Measurements from ENCODE around the gene NTSR1. TPM values are rescaled to one million over a fixed set of nuclear protein-coding genes. Genes with fewer than 3 reads are reported as not detected.

Gene NTSR1
- total RNA-seq, 1 experiment from 2014 or later: 7.8 TPM

DNA sequence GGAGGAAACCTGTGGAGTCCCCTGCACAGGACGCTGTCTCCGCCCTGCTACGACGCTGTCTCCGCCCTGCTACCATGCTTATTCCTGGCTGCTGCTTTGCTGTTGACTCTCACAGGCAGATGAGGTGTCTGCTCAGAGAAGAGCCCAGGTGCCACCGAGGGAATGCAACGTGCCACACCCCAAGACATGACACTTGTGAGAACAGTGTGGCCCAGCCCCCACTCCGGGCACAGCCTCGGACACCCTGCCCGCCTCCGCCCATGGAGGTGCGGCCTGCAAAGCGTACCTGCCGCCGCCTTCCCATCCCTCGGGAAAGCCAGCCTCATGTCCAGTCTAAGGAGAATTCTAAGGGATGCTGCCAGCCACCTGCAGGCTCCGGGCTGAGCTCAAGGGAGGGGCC lies 72.1 kb downstream of the NTSR1 start:
- intact Hi-C loops (cut with micrococcal nuclease): no loop called here
- no peak for DNase-seq
- peaks cover 5% of the 10 kb centered on the region; the same call in 1 of the 2 replicates for H3K4me1 ChIP-seq (ENCODE audit: insufficient read depth, low read length)
- BruUV-seq (replicated peaks): no TSS peak
- H3K4me2 ChIP-seq (ENCODE audit: low read length): no peak overlapping the region
- POLR2A ChIA-PET (ENCODE audit: unreplicated experiment): no interaction called here
- CTCF ChIA-PET: no interaction called here
- H3K9me2 ChIP-seq (replicated peaks; ENCODE audit: low read length): no peaks in the 10 kb centered on the region
- H3K27me3 ChIP-seq (ENCODE audit: low read length): no peaks in the 10 kb centered on the region
- H3K9me3 ChIP-seq (ENCODE audit: low read length): no peaks in the 10 kb centered on the region
- no peak overlapping the region for H2AFZ ChIP-seq (ENCODE audit: low read length)
- H4K20me1 ChIP-seq (ENCODE audit: low read length): no peaks in the 10 kb centered on the region
- H3K27ac ChIP-seq (ENCODE audit: low read length): no peak overlapping the region
- H3K4me3 ChIP-seq (ENCODE audit: low read length): no peak overlapping the region
- no peaks in the 10 kb centered on the region for H3K79me2 ChIP-seq (ENCODE audit: low read length)
- no peak for TF ChIP-seq EZH2phosphoT487 (IDR thresholded peaks at IDR 0.05; ENCODE audit: borderline replicate concordance, low read length)
- TF ChIP-seq EZH2 (IDR thresholded peaks at IDR 0.05; ENCODE audit: low read length, unreplicated experiment): no peak
- TF ChIP-seq, protein P1, sequence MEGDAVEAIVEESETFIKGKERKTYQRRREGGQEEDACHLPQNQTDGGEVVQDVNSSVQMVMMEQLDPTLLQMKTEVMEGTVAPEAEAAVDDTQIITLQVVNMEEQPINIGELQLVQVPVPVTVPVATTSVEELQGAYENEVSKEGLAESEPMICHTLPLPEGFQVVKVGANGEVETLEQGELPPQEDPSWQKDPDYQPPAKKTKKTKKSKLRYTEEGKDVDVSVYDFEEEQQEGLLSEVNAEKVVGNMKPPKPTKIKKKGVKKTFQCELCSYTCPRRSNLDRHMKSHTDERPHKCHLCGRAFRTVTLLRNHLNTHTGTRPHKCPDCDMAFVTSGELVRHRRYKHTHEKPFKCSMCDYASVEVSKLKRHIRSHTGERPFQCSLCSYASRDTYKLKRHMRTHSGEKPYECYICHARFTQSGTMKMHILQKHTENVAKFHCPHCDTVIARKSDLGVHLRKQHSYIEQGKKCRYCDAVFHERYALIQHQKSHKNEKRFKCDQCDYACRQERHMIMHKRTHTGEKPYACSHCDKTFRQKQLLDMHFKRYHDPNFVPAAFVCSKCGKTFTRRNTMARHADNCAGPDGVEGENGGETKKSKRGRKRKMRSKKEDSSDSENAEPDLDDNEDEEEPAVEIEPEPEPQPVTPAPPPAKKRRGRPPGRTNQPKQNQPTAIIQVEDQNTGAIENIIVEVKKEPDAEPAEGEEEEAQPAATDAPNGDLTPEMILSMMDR (conservative IDR thresholded peaks at IDR 0.05; ENCODE audit: low read depth, low read length): no peak
- no peak overlapping the region for H3K9ac ChIP-seq (ENCODE audit: low read length)
- H3F3A ChIP-seq (ENCODE audit: low read length, unreplicated experiment): no peaks in the 10 kb centered on the region
- no peak for ATAC-seq
- H3K36me3 ChIP-seq (ENCODE audit: low read depth, low read length): no peaks in the 10 kb centered on the region

DNA sequence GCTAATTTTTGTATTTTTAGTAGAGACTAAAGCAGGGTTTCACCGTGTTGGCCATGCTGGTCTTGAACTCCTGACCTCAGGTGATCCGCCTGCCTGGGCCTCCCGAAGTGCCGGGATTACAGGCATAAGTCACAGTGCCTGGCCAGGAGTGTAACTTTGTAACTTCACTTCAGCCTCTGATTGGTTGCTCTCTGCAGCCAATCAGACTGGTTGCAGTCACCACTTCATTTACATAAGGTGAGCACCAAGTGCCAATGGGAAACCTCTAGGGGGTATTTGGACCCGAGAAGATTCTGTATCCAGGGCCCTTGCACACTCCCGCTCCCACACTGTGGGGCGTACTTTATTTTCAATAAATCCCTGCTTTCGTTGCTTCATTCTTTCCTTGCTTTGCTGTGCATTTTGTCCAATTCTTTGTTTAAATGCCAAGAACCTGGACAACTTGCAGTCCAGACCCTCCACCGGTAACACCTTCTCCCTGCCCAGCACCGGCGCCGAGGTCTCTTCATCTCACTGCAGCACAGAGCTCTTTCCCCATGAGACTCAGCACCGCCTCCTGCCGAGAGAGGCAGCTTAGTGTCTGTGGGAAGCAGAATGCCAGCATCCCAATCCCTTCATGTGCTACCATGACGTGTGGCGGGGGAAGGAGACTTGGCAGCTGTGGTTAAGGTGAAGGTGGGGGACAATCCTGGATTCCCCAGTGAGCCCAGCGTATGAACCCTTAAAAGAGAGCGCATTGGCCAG lies 73.7 kb downstream of the NTSR1 start:
- Histone ChIP-seq H3K9me2 (replicated peaks; ENCODE audit: low read length) (no peaks in the 10 kb centered on the region), H3K4me3 (ENCODE audit: low read length) (no peak overlapping the region), H4K20me1 (ENCODE audit: low read length) (no peaks in the 10 kb centered on the region), H3K9ac (ENCODE audit: low read length) (no peak overlapping the region), H3K79me2 (ENCODE audit: low read length) (no peaks in the 10 kb centered on the region), H2AFZ (ENCODE audit: low read length) (no peak overlapping the region), H3F3A (ENCODE audit: low read length, unreplicated experiment) (no peaks in the 10 kb centered on the region), H3K4me2 (ENCODE audit: low read length) (no peak overlapping the region), H3K36me3 (ENCODE audit: low read depth, low read length) (no peaks in the 10 kb centered on the region), H3K27me3 (ENCODE audit: low read length) (no peaks in the 10 kb centered on the region), H3K4me1 (ENCODE audit: insufficient read depth, low read length) (no peaks in the 10 kb centered on the region), H3K27ac (ENCODE audit: low read length) (no peak overlapping the region), H3K9me3 (ENCODE audit: low read length) (no peaks in the 10 kb centered on the region)
- ChIA-PET CTCF (no interaction called here), POLR2A (ENCODE audit: unreplicated experiment) (interaction anchor here (0.7 kb wide), 1 partner anchor 12 kb away, joined by 8 read pairs; no protein-coding TSS in a partner anchor)
- intact Hi-C loops (cut with micrococcal nuclease): no loop called here
- DNase-seq (no peak), ATAC-seq (no peak)
- TF ChIP-seq, protein P1 (conservative IDR thresholded peaks at IDR 0.05; ENCODE audit: low read depth, low read length): no peak
- TF ChIP-seq EZH2phosphoT487 (IDR thresholded peaks at IDR 0.05; ENCODE audit: borderline replicate concordance, low read length) (no peak), EZH2 (IDR thresholded peaks at IDR 0.05; ENCODE audit: low read length, unreplicated experiment) (no peak)
- BruUV-seq (replicated peaks): no TSS peak

DNA sequence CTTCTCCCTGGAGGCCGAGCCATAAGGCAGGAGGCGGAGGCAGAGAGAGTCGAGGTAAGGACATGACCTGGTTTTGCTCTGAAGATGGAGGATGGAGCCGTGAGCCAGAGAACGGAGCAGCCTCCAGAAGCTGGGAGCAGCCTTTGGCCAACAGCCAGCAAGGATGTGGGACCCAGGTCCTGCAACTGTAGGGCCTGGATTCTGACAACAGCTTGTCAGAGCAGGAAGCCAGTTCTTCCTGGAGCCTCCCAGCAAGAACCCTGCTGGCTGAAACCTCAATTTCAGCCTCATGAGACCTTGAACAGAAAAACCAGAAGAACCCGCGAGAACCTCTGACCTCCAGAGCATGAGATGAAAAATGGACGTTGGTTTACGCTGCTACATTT lies 74.2 kb downstream of the NTSR1 start:
- TF ChIP-seq EZH2phosphoT487 (IDR thresholded peaks at IDR 0.05; ENCODE audit: borderline replicate concordance, low read length) (no peak), EZH2 (IDR thresholded peaks at IDR 0.05; ENCODE audit: low read length, unreplicated experiment) (no peak)
- TF ChIP-seq, protein P1 (conservative IDR thresholded peaks at IDR 0.05; ENCODE audit: low read depth, low read length): no peak
- DNase-seq (no peak), ATAC-seq (no peak)
- no peaks in the 10 kb centered on the region for H3K9me3 ChIP-seq (ENCODE audit: low read length)
- intact Hi-C loops (cut with micrococcal nuclease): no loop called here
- H3K27me3 ChIP-seq (ENCODE audit: low read length): no peaks in the 10 kb centered on the region
- ChIA-PET POLR2A (ENCODE audit: unreplicated experiment) (no interaction called here), CTCF (no interaction called here)
- BruUV-seq (replicated peaks): no TSS peak
- no peak overlapping the region for H3K9ac ChIP-seq (ENCODE audit: low read length)
- no peak overlapping the region for H3K4me2 ChIP-seq (ENCODE audit: low read length)
- no peak overlapping the region for H3K27ac ChIP-seq (ENCODE audit: low read length)
- H3F3A ChIP-seq (ENCODE audit: low read length, unreplicated experiment): no peaks in the 10 kb centered on the region
- no peaks in the 10 kb centered on the region for H3K36me3 ChIP-seq (ENCODE audit: low read depth, low read length)
- H3K4me1 ChIP-seq (ENCODE audit: insufficient read depth, low read length): no peaks in the 10 kb centered on the region
- no peaks in the 10 kb centered on the region for H3K9me2 ChIP-seq (replicated peaks; ENCODE audit: low read length)
- no peaks in the 10 kb centered on the region for H4K20me1 ChIP-seq (ENCODE audit: low read length)
- H3K4me3 ChIP-seq (ENCODE audit: low read length): no peak overlapping the region
- H3K79me2 ChIP-seq (ENCODE audit: low read length): no peaks in the 10 kb centered on the region
- H2AFZ ChIP-seq (ENCODE audit: low read length): no peak overlapping the region
